WTC11 (cell line): ENCODE results near the gene ZNF146. TPM values are rescaled to one million over a fixed set of nuclear protein-coding genes. Genes with fewer than 3 reads are reported as not detected.

Experiments
- ATAC-seq: fragments of 200-7000 bp; cut with Tn5 transposase; 2 replicates; pipeline ENCODE4 v1.10.0; 2021; ENCODE audit warnings: mild to moderate bottlenecking, moderate library complexity
- CTCF ChIA-PET: fragments of 300-600 bp; sonication (Branson Sonifier 250); formaldehyde crosslinking; loops from one replicate; lab custom pipeline; 2021; ENCODE audit warnings: antibody characterized with exemption; lab: Charles Lee
- POLR2A ChIA-PET: fragments of 350-600 bp; sonication (Branson Sonifier 250); formaldehyde crosslinking; loops from one replicate; lab custom pipeline; 2021; ENCODE audit warnings: antibody characterized with exemption; lab: Charles Lee
- DNase-seq: peaks from one replicate; pipeline ENCODE4 v3.0.0; 2021; ENCODE audit warnings: low spot score
- H3K27ac Mint-ChIP-seq: 2 replicates; pipeline ENCODE4 v1.8.0; 2021; ENCODE audit warnings: mixed read lengths
- H3K27me3 Mint-ChIP-seq: 2 replicates; pipeline ENCODE4 v1.8.0; 2021; ENCODE audit warnings: low read depth, mild to moderate bottlenecking, moderate library complexity, mixed read lengths
- H3K36me3 Mint-ChIP-seq: 2 replicates; pipeline ENCODE4 v1.8.0; 2021; ENCODE audit warnings: mixed read lengths
- H3K4me1 Mint-ChIP-seq: 2 replicates; pipeline ENCODE4 v1.8.0; 2022; ENCODE audit warnings: mixed read lengths
- H3K4me3 Mint-ChIP-seq: 2 replicates; pipeline ENCODE4 v1.8.0; 2021; ENCODE audit warnings: mild to moderate bottlenecking, moderate library complexity, mixed read lengths
- H3K9me3 Mint-ChIP-seq: 2 replicates; pipeline ENCODE4 v1.8.0; 2021; ENCODE audit warnings: mixed read lengths
- E2F5 ChIP-seq: sonication (generic); formaldehyde crosslinking; IDR thresholded peaks from 2 replicates; pipeline ENCODE4 v1.8.1; 2022; ENCODE audit warnings: mild to moderate bottlenecking, moderate library complexity, missing genetic modification reagents
- EMX1 ChIP-seq: fragments of 250-450 bp; sonication (Bioruptor Pico); IDR thresholded peaks from 2 replicates; pipeline ENCODE4 v1.8.0; 2021; ENCODE audit warnings: mild to moderate bottlenecking
- ETV6 ChIP-seq: sonication (generic); formaldehyde crosslinking; IDR thresholded peaks from 2 replicates; pipeline ENCODE4 v1.8.1; 2022; ENCODE audit warnings: mild to moderate bottlenecking, missing genetic modification reagents
- FOXK1 ChIP-seq: sonication (generic); formaldehyde crosslinking; IDR thresholded peaks from 2 replicates; pipeline ENCODE4 v1.8.0; 2022; ENCODE audit warnings: mild to moderate bottlenecking, moderate library complexity, missing genetic modification reagents
- FOXP4 ChIP-seq: sonication (generic); formaldehyde crosslinking; IDR thresholded peaks from 2 replicates; pipeline ENCODE4 v1.8.0; 2022; ENCODE audit warnings: mild to moderate bottlenecking, missing genetic modification reagents
- HMGXB4 ChIP-seq: sonication (generic); formaldehyde crosslinking; IDR thresholded peaks from 2 replicates; pipeline ENCODE4 v1.8.1; 2023; ENCODE audit warnings: mild to moderate bottlenecking, moderate library complexity, missing genetic modification reagents
- IRF1 ChIP-seq: sonication (generic); formaldehyde crosslinking; IDR thresholded peaks from 2 replicates; pipeline ENCODE4 v1.8.0; 2023; ENCODE audit warnings: missing genetic modification reagents
- PRDM15 ChIP-seq: sonication (generic); formaldehyde crosslinking; IDR thresholded peaks from 2 replicates; pipeline ENCODE4 v1.8.0; 2022; ENCODE audit warnings: missing genetic modification reagents
- SMAD3 ChIP-seq: sonication (generic); formaldehyde crosslinking; IDR thresholded peaks from 2 replicates; pipeline ENCODE4 v1.8.0; 2022; ENCODE audit warnings: missing genetic modification reagents, mild to moderate bottlenecking, borderline replicate concordance
- SP1 ChIP-seq: sonication (generic); formaldehyde crosslinking; conservative IDR thresholded peaks from 2 replicates; pipeline ENCODE4 v1.8.1; 2022; ENCODE audit warnings: missing genetic modification reagents
- ZBTB21 ChIP-seq: sonication (generic); formaldehyde crosslinking; IDR thresholded peaks from 2 replicates; pipeline ENCODE4 v1.8.1; 2023; ENCODE audit warnings: mild to moderate bottlenecking, missing genetic modification reagents, borderline replicate concordance
- ZNF232 ChIP-seq: sonication (generic); formaldehyde crosslinking; IDR thresholded peaks from 2 replicates; pipeline ENCODE4 v1.8.0; 2022; ENCODE audit warnings: mild to moderate bottlenecking, missing genetic modification reagents
- ZSCAN18 ChIP-seq: fragments of 250-450 bp; sonication (Bioruptor Pico); IDR thresholded peaks from 2 replicates; pipeline ENCODE4 v2.1.2; 2022; ENCODE audit warnings: mild to moderate bottlenecking, moderate library complexity
- total RNA-seq: library from RNA; stranded (reverse); gene quantifications from 3 replicates; pipeline ENCODE4 v1.2.3, GENCODE V29; 2021

Gene ZNF146
- total RNA-seq, 1 experiment from 2014 or later, result 128 TPM

GRCh38 chr19:36245210-36246005 lies 30.5 kb downstream of the ZNF146 start (continued):
- TF ChIP-seq FOXP4, result peak; percentile 69; the same call in 1 of the 2 replicates
- peak; percentile 77; the same call in 1 of the 2 replicates for TF ChIP-seq E2F5 (CRISPR knock-in tag)
- 0 out of 2 replicates have a peak, but pooled peaks have one; percentile 62 for TF ChIP-seq SMAD3 (CRISPR knock-in tag)
- peak; percentile 18; the same call in 1 of the 2 replicates for TF ChIP-seq ETV6 (CRISPR knock-in tag)
- no peak for TF ChIP-seq ZSCAN18
- TF ChIP-seq HMGXB4 (CRISPR knock-in tag), result peak; percentile 49; the same call in 1 of the 2 replicates
- 0 out of 2 replicates have a peak, but pooled peaks have one; percentile 18 for TF ChIP-seq ZNF232 (CRISPR knock-in tag)
- TF ChIP-seq IRF1 (CRISPR knock-in tag), result no peak
- peak; percentile 44; the same call in 1 of the 2 replicates for TF ChIP-seq FOXK1 (CRISPR knock-in tag)
- peak; percentile 76 for TF ChIP-seq SP1

- Mint-ChIP-seq H3K4me3 (peak overlapping the region; percentile 72), H3K36me3 (no peaks in the 10 kb centered on the region), H3K9me3 (no peaks in the 10 kb centered on the region), H3K27me3 (peaks cover 4% of the 10 kb centered on the region; the same call in 1 of the 2 replicates), H3K4me1 (peaks cover 26% of the 10 kb centered on the region), H3K27ac (no peak overlapping the region)
- no peak for ATAC-seq
- no peak for DNase-seq
- ChIA-PET CTCF (interaction anchor here (0.9 to 1.3 kb wide), 2 partner anchors 9 to 31 kb away, joined by 3 to 13 read pairs; partner anchors contain the start of genes ZNF146 and ZNF565), POLR2A (interaction anchor here (1.6 kb wide), 1 partner anchor 32 kb away, joined by 8 read pairs; the partner anchor contains the start of genes ZNF146 and ZNF565)
- TF ChIP-seq PRDM15 (CRISPR knock-in tag) (no peak), ZBTB21 (0 out of 2 replicates have a peak, but pooled peaks have one; percentile 43), EMX1 (CRISPR knock-in tag) (no peak)
- TF ChIP-seq, all 79 proteins: peak for 1
These were observed 31.1 kb downstream of the ZNF146 start for GRCh38 chr19:36246006-36246481.
